HG03039 (cell line): ENCODE measurements around the gene ZSCAN21.

ENCODE experiments used
- ATAC-seq: cut with Tn5 transposase; IDR thresholded peaks from one replicate; pipeline ENCODE4 v1.9.1; 2021; ENCODE audit warnings: mild to moderate bottlenecking, moderate library complexity; ENCODE audit not compliant: unreplicated experiment

ZSCAN21 gene

GRCh38 chr7:100024020-100024619 lies 25.5 kb upstream of the ZSCAN21 start:
- ATAC-seq, result no peak

- no peak for ATAC-seq
Observed at GRCh38 chr7:100027197-100027596, 22.4 kb upstream of the ZSCAN21 start.

GRCh38 chr7:100029596-100029995 lies 20.0 kb upstream of the ZSCAN21 start:
- ATAC-seq, result no peak

- no peak for ATAC-seq
Observed at GRCh38 chr7:100033526-100033925, 16.0 kb upstream of the ZSCAN21 start.

- no peak for ATAC-seq
Observed at GRCh38 chr7:100034871-100035510, 14.6 kb upstream of the ZSCAN21 start.

- ATAC-seq, result no peak
Observed at GRCh38 chr7:100035876-100036275, 13.7 kb upstream of the ZSCAN21 start.

GRCh38 chr7:100038326-100038725 lies 11.2 kb upstream of the ZSCAN21 start:
- no peak for ATAC-seq

GRCh38 chr7:100040575-100040974 lies 9.0 kb upstream of the ZSCAN21 start:
- ATAC-seq, result no peak

GRCh38 chr7:100044718-100045117 lies 4.9 kb upstream of the ZSCAN21 start:
- no peak for ATAC-seq

GRCh38 chr7:100048680-100049079 lies 894 bp upstream of the ZSCAN21 start:
- ATAC-seq, result no peak

- no peak for ATAC-seq
Observed at GRCh38 chr7:100051611-100052010, 2.0 kb downstream of the ZSCAN21 start.

- no peak for ATAC-seq
Observed at GRCh38 chr7:100053215-100053614, 3.6 kb downstream of the ZSCAN21 start.

- ATAC-seq, result no peak
Observed at GRCh38 chr7:100057006-100057405, 7.4 kb downstream of the ZSCAN21 start.

GRCh38 chr7:100059251-100059739 lies 9.7 kb downstream of the ZSCAN21 start:
- no peak for ATAC-seq

GRCh38 chr7:100061518-100062193 lies 12.1 kb downstream of the ZSCAN21 start:
- no peak for ATAC-seq

GRCh38 chr7:100063376-100063775 lies 13.8 kb downstream of the ZSCAN21 start:
- no peak for ATAC-seq

GRCh38 chr7:100064162-100064561 lies 14.6 kb downstream of the ZSCAN21 start:
- ATAC-seq, result no peak

- ATAC-seq, result no peak
Observed at GRCh38 chr7:100065452-100066186, 16.0 kb downstream of the ZSCAN21 start.

GRCh38 chr7:100066953-100067352 lies 17.4 kb downstream of the ZSCAN21 start:
- no peak for ATAC-seq

GRCh38 chr7:100069991-100070390 lies 20.4 kb downstream of the ZSCAN21 start:
- ATAC-seq, result no peak

GRCh38 chr7:100071018-100071723 lies 21.6 kb downstream of the ZSCAN21 start:
- no peak for ATAC-seq
